Activated CD8-positive, alpha-beta memory T cell treated with anti-CD3 and anti-CD28 coated beads, Interleukin-2, amount 50 U/mL, for 48 hours (primary cell): ENCODE data around the gene PI4K2B.
"Not testable (repeated sequence)": the region's sequence is repeated elsewhere in the genome, so short reads cannot be mapped to it uniquely, and the experiment has no call there.

Source experiments
- DNase-seq: peaks from one replicate; pipeline ENCODE4 v3.0.0-alpha.2; 2020

Gene PI4K2B

GRCh38 chr4:25245181-25245580 is 11.3 kb downstream of the PI4K2B start:
- DNase-seq, result no peak

- DNase-seq, result no peak
These were observed 13.1 kb downstream of the PI4K2B start for GRCh38 chr4:25246680-25247611.

GRCh38 chr4:25248875-25249274 is 15.0 kb downstream of the PI4K2B start:
- not testable (repeated sequence) for DNase-seq

GRCh38 chr4:25249494-25249893 is 15.7 kb downstream of the PI4K2B start:
- not testable (repeated sequence) for DNase-seq

- no peak for DNase-seq
These were observed 18.6 kb downstream of the PI4K2B start for GRCh38 chr4:25252230-25253070.

- DNase-seq, result no peak
These were observed 19.2 kb downstream of the PI4K2B start for GRCh38 chr4:25253071-25253445.

- not testable (repeated sequence) for DNase-seq
These were observed 20.0 kb downstream of the PI4K2B start for GRCh38 chr4:25253786-25254185.

- DNase-seq, result no peak
These were observed 25.2 kb downstream of the PI4K2B start for GRCh38 chr4:25258980-25259578.

GRCh38 chr4:25271866-25272265 is 38.0 kb downstream of the PI4K2B start:
- DNase-seq, result no peak

- DNase-seq, result no peak
These were observed 46.4 kb downstream of the PI4K2B start for GRCh38 chr4:25280210-25280609.

- DNase-seq, result no peak
These were observed 50.1 kb downstream of the PI4K2B start for GRCh38 chr4:25283948-25284347.

- no peak for DNase-seq
These were observed 50.6 kb downstream of the PI4K2B start for GRCh38 chr4:25284466-25284865.

GRCh38 chr4:25290490-25291067 is 56.7 kb downstream of the PI4K2B start:
- DNase-seq, result no peak

- DNase-seq, result no peak
These were observed 57.4 kb downstream of the PI4K2B start for GRCh38 chr4:25291158-25291733.

- no peak for DNase-seq
These were observed 63.9 kb downstream of the PI4K2B start for GRCh38 chr4:25297528-25298242.

GRCh38 chr4:25299476-25300203 is 65.8 kb downstream of the PI4K2B start:
- no peak for DNase-seq

GRCh38 chr4:25301471-25301870 is 67.6 kb downstream of the PI4K2B start:
- DNase-seq, result no peak

GRCh38 chr4:25302626-25303025 is 68.8 kb downstream of the PI4K2B start:
- DNase-seq, result no peak

- no peak for DNase-seq
These were observed 69.7 kb downstream of the PI4K2B start for GRCh38 chr4:25303578-25303977.

GRCh38 chr4:25306518-25307057 is 72.8 kb downstream of the PI4K2B start:
- no peak for DNase-seq

GRCh38 chr4:25307596-25307995 is 73.8 kb downstream of the PI4K2B start:
- no peak for DNase-seq
